NCI-H146 treated with DMSO at 0.1 percent for 48 hours (cell line): ENCODE data around the gene POU6F1.

ENCODE experiments used
- DNase-seq: peaks from one replicate; lab custom pipeline; 2025; ENCODE audit not compliant: unreplicated experiment; lab: John Stamatoyannopoulos, UW

Gene POU6F1

GRCh38 chr12:51171884-51172514 is 45.9 kb downstream of the POU6F1 start:
- DNase-seq, result no peak

- no peak for DNase-seq
Measured at GRCh38 chr12:51163795-51164194, 54.1 kb downstream of the POU6F1 start.

GRCh38 chr12:51162217-51162616 is 55.6 kb downstream of the POU6F1 start:
- DNase-seq, result no peak

GRCh38 chr12:51160814-51161459 is 56.9 kb downstream of the POU6F1 start:
- DNase-seq, result no peak

GRCh38 chr12:51156245-51156765 is 61.6 kb downstream of the POU6F1 start:
- DNase-seq, result no peak

- no peak for DNase-seq
Measured at GRCh38 chr12:51152953-51153352, 64.9 kb downstream of the POU6F1 start.

DNA sequence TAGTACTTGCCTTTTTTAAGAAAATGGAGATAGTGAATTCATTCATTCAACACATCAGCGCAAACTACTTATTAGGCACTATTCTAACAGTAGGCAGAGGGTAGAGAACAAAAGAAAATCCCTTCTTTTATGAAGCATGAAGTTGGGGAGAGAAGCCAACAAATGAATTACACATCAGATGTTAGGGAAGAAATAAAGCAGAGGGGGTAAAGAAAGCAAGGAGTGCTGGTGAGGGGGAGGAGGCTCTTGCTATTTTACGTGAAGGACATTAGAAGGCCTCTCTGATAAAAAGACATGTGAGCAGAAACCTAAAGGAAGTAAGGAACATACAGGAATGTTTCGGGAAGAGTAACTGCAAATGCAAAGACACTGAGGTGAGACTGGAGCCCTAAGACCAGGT is 67.1 kb downstream of the POU6F1 start:
- DNase-seq, result no peak

GRCh38 chr12:51147309-51147708 is 70.6 kb downstream of the POU6F1 start:
- no peak for DNase-seq

DNA sequence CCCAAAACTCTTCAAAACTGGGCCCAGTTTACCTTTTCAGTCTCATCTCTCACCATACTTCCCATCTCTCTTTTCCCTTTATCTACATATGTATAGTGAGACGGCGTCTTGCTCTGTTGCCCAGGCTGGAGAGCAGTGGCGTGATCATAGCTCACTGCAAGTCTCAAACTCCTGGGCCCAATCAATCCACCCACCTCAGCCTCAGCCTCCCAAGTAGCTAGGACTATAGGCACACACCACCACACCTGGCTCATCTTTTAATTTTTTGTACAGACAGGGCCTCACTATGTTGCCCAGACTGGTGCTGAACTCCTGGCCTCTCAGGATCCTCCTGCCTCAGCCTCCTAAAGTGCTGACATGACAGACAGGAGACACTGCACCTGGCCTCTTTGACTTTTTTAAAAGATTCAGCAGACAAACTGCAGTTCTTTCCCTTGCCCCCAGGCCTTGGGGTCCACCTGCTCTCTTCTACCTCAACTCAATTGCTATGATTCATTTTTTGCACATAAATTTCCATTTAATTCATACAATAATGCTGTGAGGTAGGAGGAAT is 78.5 kb downstream of the POU6F1 start:
- no peak for DNase-seq
